Mucosa of rectum (tissue), 2 donors: ENCODE data around the gene CD68.
A peak's percentile ranks its signal among the peaks of the same experiment; 100 is the strongest.

Experiments
- H3K27ac ChIP-seq, 2 donors: one replicate each; pipeline ENCODE4 v1.7.0; 2013; ENCODE audit warnings: inconsistent platforms in 2 of 2, low read depth in 2 of 2, low read length in 2 of 2
- H3K27me3 ChIP-seq, 2 donors: one replicate each; pipeline ENCODE4 v1.7.0; 2013; ENCODE audit warnings: low read length in 2 of 2; ENCODE audit not compliant: control insufficient read depth in 2 of 2, insufficient read depth in 2 of 2
- H3K36me3 ChIP-seq, 2 donors: one replicate each; pipeline ENCODE4 v1.7.0; 2013; ENCODE audit warnings: low read length in 2 of 2; ENCODE audit not compliant: control insufficient read depth in 2 of 2, insufficient read depth in 2 of 2
- H3K4me1 ChIP-seq, 2 donors: one replicate each; pipeline ENCODE4 v1.7.0; 2013; ENCODE audit warnings: low read length in 2 of 2, mild to moderate bottlenecking in 1 of 2; ENCODE audit not compliant: control insufficient read depth in 2 of 2, insufficient read depth in 2 of 2
- H3K4me3 ChIP-seq, 2 donors: one replicate each; pipeline ENCODE4 v1.7.0; 2013; ENCODE audit warnings: low read length in 2 of 2
- H3K9ac ChIP-seq, 2 donors: one replicate each; pipeline ENCODE4 v1.7.0; 2013; ENCODE audit warnings: low read length in 2 of 2, low read depth in 1 of 2, mild to moderate bottlenecking in 1 of 2
- H3K9me3 ChIP-seq, 2 donors: one replicate each; pipeline ENCODE4 v1.7.0; 2013; ENCODE audit warnings: low read length in 2 of 2; ENCODE audit not compliant: control insufficient read depth in 2 of 2
- donor health status: healthy.
- donor health status: Normal muscosa, but diverticular disease.

CD68 gene

DNA sequence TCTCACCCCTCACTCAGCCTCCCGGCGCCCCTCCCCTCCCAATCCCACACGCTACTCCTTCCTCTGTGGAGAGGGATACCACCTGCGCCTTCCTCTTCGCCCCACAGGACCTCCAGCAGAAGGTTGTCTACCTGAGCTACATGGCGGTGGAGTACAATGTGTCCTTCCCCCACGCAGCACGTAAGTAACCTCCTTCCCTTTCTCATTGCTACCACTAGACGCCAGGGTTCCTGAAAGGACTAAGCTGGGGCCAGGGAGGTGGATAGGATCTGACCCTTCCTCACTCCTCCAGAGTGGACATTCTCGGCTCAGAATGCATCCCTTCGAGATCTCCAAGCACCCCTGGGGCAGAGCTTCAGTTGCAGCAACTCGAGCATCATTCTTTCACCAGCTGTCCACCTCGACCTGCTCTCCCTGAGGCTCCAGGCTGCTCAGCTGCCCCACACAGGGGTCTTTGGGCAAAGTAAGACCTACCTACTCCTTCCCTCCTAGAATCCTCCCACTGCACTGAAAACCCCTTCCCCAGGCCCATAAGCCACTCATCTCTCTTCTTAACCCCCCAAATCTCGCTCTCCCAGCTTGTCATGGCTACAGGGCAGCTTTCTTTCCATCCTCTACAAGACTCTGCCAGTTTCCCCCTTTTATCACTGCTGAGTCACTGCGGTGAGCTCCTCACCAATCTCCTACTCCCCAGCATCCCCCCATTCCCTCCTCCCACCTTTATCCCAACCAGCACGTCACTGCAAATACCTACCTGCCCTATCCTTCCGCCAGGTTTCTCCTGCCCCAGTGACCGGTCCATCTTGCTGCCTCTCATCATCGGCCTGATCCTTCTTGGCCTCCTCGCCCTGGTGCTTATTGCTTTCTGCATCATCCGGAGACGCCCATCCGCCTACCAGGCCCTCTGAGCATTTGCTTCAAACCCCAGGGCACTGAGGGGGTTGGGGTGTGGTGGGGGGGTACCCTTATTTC is 1.5 kb downstream of the CD68 start:
- Histone ChIP-seq H3K9ac (peak overlapping the region in 1 of 2 donors; percentile 77), H3K4me3 (peak overlapping the region; percentile 55 to 72), H3K9me3 (no peaks in the 10 kb centered on the region), H3K36me3 (peaks cover 31 to 33% of the 10 kb centered on the region in 2 donors), H3K4me1 (peaks cover 34 to 44% of the 10 kb centered on the region in 2 donors), H3K27me3 (no peaks in the 10 kb centered on the region), H3K27ac (peak overlapping the region; percentile 93 to 94)

DNA sequence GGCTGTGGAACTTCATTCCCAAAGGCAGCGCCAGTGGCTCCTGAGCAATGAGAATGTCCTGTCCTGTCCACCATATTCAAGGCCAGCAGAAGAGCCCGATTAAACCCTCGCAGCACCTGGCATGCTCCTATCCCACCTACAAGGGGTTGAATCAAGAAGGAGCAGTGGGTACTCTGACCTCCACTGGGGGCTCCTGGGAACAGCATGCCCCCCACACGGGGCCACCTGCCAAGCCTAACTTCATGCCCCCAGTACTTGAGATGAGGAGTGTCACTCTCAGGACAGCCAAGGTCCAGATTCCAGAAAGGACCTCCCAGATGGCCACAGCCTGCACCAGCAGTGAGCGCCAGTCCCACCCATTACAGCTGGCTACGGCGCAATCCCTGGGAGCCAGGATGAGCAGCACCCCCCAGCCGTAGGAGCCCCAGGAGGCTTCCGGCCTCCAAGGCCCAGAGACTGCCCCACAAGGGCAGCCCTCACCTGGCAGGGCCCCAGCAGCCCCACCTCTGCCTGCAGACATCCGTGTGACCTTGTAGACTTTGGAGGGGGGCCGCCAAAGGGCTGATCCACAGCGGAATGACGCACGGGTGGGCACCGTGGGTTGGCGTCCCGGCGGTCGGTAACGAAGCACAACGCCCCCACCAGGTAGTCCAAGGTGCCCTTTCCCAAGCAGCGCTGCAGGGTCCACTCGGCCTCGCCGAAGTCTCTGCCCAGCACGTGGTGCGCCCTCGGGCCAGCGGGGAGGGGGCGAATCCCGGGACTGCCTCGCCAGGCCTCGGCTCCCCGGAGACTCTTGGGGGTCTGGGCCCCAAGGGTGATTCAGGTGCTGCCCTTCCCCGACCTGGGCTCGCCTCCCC is 3.2 kb downstream of the CD68 start:
- peak overlapping the region; percentile 52 to 94 for H3K9ac ChIP-seq
- peak overlapping the region; percentile 89 to 96 for H3K4me3 ChIP-seq
- no peaks in the 10 kb centered on the region for H3K27me3 ChIP-seq
- peak overlapping the region; percentile 97 to 99 for H3K27ac ChIP-seq
- H3K36me3 ChIP-seq: peaks cover 25% of the 10 kb centered on the region in 2 donors
- peaks cover 34 to 37% of the 10 kb centered on the region in 2 donors for H3K4me1 ChIP-seq
- H3K9me3 ChIP-seq: no peaks in the 10 kb centered on the region

DNA sequence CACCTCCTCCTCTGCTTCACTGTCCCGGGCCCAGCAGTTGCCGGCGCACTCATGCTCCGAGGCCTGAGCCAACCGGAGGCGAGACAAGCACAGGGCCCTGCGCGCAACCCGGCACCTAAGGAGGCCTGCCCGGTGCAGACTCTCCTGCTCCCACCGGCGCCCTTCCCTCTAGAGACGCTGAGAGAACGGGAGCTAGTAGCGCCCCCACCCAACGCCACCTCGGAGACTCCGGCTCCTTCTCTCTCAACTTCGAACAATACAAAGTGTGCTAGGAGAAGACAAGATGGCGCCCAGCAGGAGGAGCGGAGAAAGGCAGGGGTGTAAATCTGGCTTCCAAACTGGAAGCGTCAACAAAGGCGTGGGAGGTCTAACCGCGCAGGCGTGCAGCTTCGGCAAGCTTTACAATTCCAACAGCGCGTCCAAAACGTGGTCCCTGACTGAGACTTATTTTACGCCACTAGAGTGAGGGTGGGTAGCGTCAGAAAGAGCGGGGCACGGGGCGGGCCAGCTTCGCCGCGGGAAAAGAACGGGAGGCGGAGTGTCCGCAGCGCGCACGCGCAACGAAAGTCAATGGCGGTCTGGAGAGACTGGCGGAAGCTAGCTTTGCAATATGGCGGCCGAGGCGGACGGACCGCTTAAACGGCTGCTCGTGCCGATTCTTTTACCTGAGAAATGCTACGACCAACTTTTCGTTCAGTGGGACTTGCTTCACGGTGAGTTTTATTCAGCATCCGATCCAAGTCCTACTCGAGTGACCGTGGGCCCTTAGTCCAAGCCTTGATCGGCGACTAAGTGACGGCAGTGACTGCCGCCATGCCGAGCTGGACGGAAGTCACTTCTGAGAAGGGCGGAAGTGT is 4.0 kb downstream of the CD68 start, which contains the start of gene MPDU1:
TSS of gene MPDU1 (plus strand) at position 600 of the 857 bp plus-strand sequence. CDS start at position 611, 11 bp downstream.
- Histone ChIP-seq H3K27me3 (no peaks in the 10 kb centered on the region), H3K36me3 (peaks cover 23% of the 10 kb centered on the region in 2 donors), H3K4me3 (peak within 1 kb of the TSS; percentile 89 to 96), H3K9me3 (no peaks in the 10 kb centered on the region), H3K27ac (peak within 1 kb of the TSS; percentile 97 to 99), H3K4me1 (peaks cover 34 to 40% of the 10 kb centered on the region in 2 donors), H3K9ac (peak within 1 kb of the TSS; percentile 94 to 96)

DNA sequence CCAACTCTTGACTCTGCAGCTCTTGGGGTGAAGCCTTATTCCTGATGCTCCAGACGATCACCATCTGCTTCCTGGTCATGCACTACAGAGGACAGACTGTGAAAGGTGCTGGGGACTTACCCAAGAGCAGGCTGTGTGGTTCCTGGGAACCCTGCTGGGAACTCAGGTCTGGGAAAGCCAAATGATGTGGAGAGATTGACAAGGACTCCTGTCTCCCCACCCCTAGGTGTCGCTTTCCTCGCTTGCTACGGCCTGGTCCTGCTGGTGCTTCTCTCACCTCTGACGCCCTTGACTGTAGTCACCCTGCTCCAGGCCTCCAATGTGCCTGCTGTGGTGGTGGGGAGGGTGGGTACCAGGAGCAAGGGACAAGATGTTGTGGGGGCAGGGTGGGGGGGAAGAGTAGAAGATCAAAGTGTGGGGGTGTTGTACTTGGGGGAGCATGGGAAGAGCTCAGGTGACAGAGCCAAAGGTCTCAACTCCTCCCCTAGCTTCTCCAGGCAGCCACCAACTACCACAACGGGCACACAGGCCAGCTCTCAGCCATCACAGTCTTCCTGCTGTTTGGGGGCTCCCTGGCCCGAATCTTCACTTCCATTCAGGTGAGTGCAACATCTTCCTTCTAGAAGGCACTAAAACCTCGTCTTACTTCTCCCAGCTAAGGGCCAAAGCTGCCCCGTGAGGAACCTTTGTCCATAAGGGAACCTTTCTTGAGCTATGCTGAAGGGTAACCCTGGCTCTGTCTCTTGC is 7.4 kb downstream of the CD68 start:
- Histone ChIP-seq H3K36me3 (peaks cover 17 to 22% of the 10 kb centered on the region in 2 donors), H3K4me1 (peaks cover 20 to 26% of the 10 kb centered on the region in 2 donors), H3K27me3 (no peaks in the 10 kb centered on the region), H3K4me3 (peak overlapping the region in 1 of 2 donors; percentile 15), H3K9me3 (no peaks in the 10 kb centered on the region), H3K27ac (no peak overlapping the region), H3K9ac (peak overlapping the region in 1 of 2 donors; percentile 8)

DNA sequence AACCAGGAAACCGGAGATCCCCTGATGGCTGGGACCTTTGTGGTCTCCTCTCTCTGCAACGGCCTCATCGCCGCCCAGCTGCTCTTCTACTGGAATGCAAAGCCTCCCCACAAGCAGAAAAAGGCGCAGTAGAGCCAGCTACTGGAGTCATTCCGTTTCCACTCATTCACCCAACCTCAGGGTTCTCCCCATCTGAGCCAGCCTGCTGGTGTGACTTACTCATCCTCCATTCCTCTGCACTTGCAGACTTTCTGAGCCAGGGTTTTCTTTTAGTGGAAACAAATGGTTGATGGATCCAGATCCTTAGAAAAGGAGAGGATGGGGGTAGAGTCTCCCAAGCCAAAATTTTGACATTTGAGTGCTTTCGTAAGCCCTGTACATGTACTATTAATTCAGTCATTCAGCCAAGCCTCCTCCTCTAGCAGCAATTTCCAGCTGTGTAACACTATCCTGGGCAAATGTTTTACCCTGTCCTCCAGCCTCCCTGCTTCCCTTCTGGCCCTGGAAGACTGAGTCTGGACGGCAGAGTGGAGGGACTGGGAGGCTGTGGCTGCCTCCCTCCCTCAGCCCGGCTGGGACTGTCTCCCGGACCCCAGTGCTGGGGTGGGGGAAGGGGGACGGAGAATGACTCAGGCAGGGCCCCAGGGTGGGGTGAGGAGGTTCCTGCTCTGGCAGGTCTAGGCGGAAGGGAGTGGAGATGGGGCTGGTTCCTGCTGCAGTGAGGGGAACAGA is 8.1 kb downstream of the CD68 start:
- Histone ChIP-seq H3K4me3 (no peak overlapping the region), H3K4me1 (peaks cover 17 to 20% of the 10 kb centered on the region in 2 donors), H3K9ac (no peak overlapping the region), H3K36me3 (peaks cover 24 to 29% of the 10 kb centered on the region in 2 donors), H3K9me3 (no peaks in the 10 kb centered on the region), H3K27me3 (no peaks in the 10 kb centered on the region), H3K27ac (no peak overlapping the region)

DNA sequence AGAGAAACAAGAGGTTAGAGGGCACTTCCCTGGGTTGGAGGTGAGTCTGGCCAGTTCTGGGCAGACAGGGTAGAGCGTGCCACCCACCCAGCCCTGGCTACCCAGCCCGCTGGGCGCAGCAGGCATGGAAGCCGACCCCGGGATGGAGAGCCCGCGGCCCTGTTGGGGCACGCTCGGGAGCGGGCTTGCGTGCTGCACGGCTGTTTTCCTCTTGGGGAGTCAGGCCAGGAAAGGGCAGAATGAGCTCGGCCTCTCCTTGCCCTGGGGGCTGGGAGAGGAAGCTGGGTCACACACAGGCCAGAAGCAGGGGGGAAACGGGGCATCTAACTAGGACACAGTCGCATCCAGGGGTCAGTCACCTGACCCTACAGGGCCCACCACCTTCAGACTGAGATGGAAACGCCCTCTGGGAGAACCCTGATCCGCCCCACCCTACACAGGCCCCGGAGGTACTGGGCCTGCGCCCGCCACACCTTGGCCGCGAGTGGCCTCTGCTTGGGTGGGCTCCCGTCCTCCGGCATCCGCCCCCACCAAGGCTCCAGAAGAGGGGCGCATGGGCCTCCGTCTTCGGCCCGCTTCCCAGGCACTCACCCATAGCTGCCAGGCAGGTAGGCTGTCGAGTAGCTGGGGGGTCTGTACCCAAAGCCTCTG is 9.2 kb downstream of the CD68 start:
- Histone ChIP-seq H3K9me3 (no peaks in the 10 kb centered on the region), H3K36me3 (peaks cover 33 to 40% of the 10 kb centered on the region in 2 donors), H3K9ac (peak overlapping the region; percentile 32 to 50), H3K4me1 (peaks cover 8 to 11% of the 10 kb centered on the region in 2 donors), H3K27ac (peak overlapping the region in 1 of 2 donors; percentile 43), H3K4me3 (peak overlapping the region; percentile 31 to 37), H3K27me3 (no peaks in the 10 kb centered on the region)

DNA sequence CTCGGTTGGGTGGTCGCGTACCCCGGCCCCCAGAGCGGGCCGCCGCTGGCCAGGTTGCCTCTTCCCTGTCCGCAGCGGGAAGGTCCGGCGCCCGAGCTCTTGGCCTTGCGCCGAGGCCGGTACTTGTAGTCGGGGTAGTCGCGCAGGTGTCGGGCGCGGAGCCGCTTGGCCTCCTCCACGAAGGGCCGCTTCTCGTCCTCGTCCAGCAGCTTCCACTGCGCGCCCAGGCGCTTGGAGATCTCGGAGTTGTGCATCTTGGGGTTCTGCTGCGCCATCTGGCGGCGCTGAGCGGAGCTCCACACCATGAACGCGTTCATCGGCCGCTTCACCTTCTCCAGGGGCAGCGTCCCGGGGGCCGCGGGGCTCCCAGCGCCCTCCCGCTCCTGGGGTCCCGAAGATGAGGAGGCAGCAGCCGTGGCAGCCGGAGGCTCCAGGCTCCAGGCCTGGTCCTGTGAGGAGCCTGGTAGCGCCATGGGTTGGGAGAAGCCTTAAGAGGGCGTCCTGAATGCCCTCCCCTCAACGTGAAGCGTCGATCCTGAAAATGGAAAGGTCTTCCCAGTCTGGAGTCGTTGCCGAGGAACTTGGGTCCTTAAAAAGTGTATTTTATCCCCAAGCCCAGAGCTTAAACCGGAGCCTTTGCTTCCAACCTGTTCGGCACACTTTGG is 9.9 kb downstream of the CD68 start:
- peaks cover 6 to 11% of the 10 kb centered on the region in 2 donors for H3K4me1 ChIP-seq
- peak overlapping the region; percentile 31 to 45 for H3K4me3 ChIP-seq
- peaks cover 40 to 46% of the 10 kb centered on the region in 2 donors for H3K36me3 ChIP-seq
- H3K9me3 ChIP-seq: no peaks in the 10 kb centered on the region
- no peaks in the 10 kb centered on the region for H3K27me3 ChIP-seq
- H3K9ac ChIP-seq: peak overlapping the region; percentile 32 to 50
- peak overlapping the region in 1 of 2 donors; percentile 43 for H3K27ac ChIP-seq
